ENCODE results near the gene WDR91. TPM values are rescaled to one million over a fixed set of nuclear protein-coding genes. Genes with fewer than 3 reads are reported as not detected.

The WDR91 gene
- total and polyA plus RNA-seq, 2 donors (not counting 1 experiment from before 2014, with no cell fraction given): 6.0 to 27.4 TPM

DNA sequence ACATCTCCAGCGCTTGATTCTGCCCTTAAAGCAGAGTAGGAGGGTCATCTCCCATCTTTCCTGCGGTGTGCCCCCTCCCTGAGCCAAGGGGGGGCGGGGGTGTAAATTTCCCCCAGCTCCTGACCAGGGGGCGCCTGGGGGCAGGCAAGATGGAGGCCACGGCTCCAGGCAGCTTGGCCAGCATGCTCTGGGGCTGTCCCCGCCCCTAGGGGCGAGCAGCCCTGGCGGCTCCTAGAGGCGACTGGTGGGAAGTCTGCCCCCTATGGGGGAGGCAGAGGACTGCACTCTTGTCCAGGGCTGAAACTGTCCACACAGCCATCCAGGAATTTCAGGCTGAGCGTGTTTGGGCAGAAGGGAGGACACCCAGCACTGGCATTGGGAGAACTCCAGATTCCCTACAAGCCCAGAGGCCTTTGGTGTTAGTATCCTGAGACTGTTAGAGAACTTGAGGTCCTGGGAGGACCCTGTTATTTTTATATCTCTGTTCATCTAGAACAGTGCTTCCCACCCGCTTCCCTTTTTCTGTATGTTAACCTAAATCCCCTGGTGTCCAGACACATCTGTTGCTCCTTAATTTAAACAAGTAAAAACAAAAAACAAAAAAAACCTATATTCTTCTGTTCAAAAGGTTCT, 26.9 kb upstream of the WDR91 start:
- Histone ChIP-seq H3K4me2 (ENCODE audit: extremely low read depth, insufficient read depth, low read length) (no peak overlapping the region), H4K20me1 (ENCODE audit: control insufficient read depth, extremely low read depth, insufficient read depth, low read length) (no peaks in the 10 kb centered on the region), H3K4me3 (replicated peaks in 1 of 4; ENCODE audit: control extremely low read depth in 1 of 4, insufficient read depth in 1 of 4, low read depth in 3 of 4, low read length in 4 of 4) (no peak overlapping the region), H3K27ac (ENCODE audit: insufficient read depth, low read length) (no peak overlapping the region), H3K36me3 (ENCODE audit: control insufficient read depth, insufficient read depth, low read length) (no peaks in the 10 kb centered on the region), H3K27me3 (ENCODE audit: control insufficient read depth, insufficient read depth, low read length) (peaks cover 10% of the 10 kb centered on the region), H3K79me2 (ENCODE audit: control insufficient read depth, insufficient read depth, low read length) (no peaks in the 10 kb centered on the region), H3K9me3 (ENCODE audit: control insufficient read depth, insufficient read depth, low read depth, low read length) (no peaks in the 10 kb centered on the region), H2AFZ (ENCODE audit: low read length) (no peak overlapping the region), H3K9ac (ENCODE audit: insufficient read depth, low read length) (no peak overlapping the region), H3K4me1 (ENCODE audit: control insufficient read depth, extremely low read depth, insufficient read depth, low read length) (no peaks in the 10 kb centered on the region)
- DNase-seq (ENCODE audit: low read depth in 2 of 2): no peak
- TF ChIP-seq, protein P1, sequence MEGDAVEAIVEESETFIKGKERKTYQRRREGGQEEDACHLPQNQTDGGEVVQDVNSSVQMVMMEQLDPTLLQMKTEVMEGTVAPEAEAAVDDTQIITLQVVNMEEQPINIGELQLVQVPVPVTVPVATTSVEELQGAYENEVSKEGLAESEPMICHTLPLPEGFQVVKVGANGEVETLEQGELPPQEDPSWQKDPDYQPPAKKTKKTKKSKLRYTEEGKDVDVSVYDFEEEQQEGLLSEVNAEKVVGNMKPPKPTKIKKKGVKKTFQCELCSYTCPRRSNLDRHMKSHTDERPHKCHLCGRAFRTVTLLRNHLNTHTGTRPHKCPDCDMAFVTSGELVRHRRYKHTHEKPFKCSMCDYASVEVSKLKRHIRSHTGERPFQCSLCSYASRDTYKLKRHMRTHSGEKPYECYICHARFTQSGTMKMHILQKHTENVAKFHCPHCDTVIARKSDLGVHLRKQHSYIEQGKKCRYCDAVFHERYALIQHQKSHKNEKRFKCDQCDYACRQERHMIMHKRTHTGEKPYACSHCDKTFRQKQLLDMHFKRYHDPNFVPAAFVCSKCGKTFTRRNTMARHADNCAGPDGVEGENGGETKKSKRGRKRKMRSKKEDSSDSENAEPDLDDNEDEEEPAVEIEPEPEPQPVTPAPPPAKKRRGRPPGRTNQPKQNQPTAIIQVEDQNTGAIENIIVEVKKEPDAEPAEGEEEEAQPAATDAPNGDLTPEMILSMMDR (conservative IDR thresholded peaks at IDR 0.05 in 1 of 2, IDR thresholded peaks at IDR 0.05 in 1 of 2; ENCODE audit: low read depth in 1 of 2, low read length in 2 of 2): peak; percentile 35 to 36
- TF ChIP-seq EZH2 (IDR thresholded peaks at IDR 0.05; ENCODE audit: low read length, missing control alignments): no peak

DNA sequence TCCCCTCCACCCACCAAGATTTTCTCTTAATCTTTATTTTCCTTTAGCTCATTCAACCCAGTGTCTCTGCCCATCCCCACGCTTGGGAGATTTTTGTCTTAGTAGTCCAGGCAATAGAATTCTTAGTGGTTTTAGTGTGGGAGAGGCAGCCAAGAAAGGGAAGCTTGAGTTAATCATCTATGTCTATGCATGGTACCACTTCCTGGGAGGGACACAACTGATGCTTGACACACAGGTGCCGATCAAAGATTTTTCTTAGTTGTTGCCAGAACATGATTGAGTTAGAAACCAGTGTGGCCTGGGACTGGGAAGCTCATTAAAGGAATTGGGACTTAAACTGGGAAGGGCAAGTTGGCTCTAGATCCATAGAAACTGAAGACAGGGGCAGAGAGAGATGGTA, 25.4 kb upstream of the WDR91 start:
- H3K27ac ChIP-seq (ENCODE audit: insufficient read depth, low read length): no peak overlapping the region
- peak in 1 of 2 donors; percentile 39 for DNase-seq (ENCODE audit: low read depth in 2 of 2)
- peaks cover 5% of the 10 kb centered on the region for H3K27me3 ChIP-seq (ENCODE audit: control insufficient read depth, insufficient read depth, low read length)
- no peak overlapping the region for H3K4me2 ChIP-seq (ENCODE audit: extremely low read depth, insufficient read depth, low read length)
- H3K4me1 ChIP-seq (ENCODE audit: control insufficient read depth, extremely low read depth, insufficient read depth, low read length): no peaks in the 10 kb centered on the region
- no peaks in the 10 kb centered on the region for H3K36me3 ChIP-seq (ENCODE audit: control insufficient read depth, insufficient read depth, low read length)
- no peak overlapping the region for H2AFZ ChIP-seq (ENCODE audit: low read length)
- H3K9ac ChIP-seq (ENCODE audit: insufficient read depth, low read length): no peak overlapping the region
- no peaks in the 10 kb centered on the region for H3K79me2 ChIP-seq (ENCODE audit: control insufficient read depth, insufficient read depth, low read length)
- TF ChIP-seq, protein P1 (conservative IDR thresholded peaks at IDR 0.05 in 1 of 2, IDR thresholded peaks at IDR 0.05 in 1 of 2; ENCODE audit: low read depth in 1 of 2, low read length in 2 of 2): no peak
- no peak for TF ChIP-seq EZH2 (IDR thresholded peaks at IDR 0.05; ENCODE audit: low read length, missing control alignments)
- no peaks in the 10 kb centered on the region for H4K20me1 ChIP-seq (ENCODE audit: control insufficient read depth, extremely low read depth, insufficient read depth, low read length)
- no peaks in the 10 kb centered on the region for H3K9me3 ChIP-seq (ENCODE audit: control insufficient read depth, insufficient read depth, low read depth, low read length)
- no peak overlapping the region for H3K4me3 ChIP-seq (replicated peaks in 1 of 4; ENCODE audit: control extremely low read depth in 1 of 4, insufficient read depth in 1 of 4, low read depth in 3 of 4, low read length in 4 of 4)

DNA sequence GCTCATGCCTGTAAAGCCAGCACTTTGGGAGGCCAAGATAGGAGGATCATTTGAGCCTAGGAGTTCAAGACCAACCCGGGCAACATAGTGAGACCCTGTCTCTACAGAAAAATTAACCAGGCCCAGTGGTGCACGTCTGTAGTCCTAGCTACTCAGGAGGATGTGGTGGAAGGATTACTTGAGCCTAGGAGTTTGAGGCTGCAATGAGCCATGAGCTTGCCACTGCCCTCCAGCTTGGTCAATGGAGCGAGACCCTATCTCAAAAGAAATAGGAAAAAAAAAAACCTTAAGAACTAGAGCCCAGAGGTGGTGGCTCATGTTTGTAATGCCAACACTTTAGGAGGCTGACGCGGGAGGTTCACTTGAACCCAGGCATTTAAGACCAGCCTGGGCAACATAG, 24.5 kb upstream of the WDR91 start:
- Histone ChIP-seq H3K79me2 (ENCODE audit: control insufficient read depth, insufficient read depth, low read length) (no peaks in the 10 kb centered on the region), H3K4me1 (ENCODE audit: control insufficient read depth, extremely low read depth, insufficient read depth, low read length) (no peaks in the 10 kb centered on the region), H3K27me3 (ENCODE audit: control insufficient read depth, insufficient read depth, low read length) (peaks cover 3% of the 10 kb centered on the region), H3K4me3 (replicated peaks in 1 of 4; ENCODE audit: control extremely low read depth in 1 of 4, insufficient read depth in 1 of 4, low read depth in 3 of 4, low read length in 4 of 4) (no peak overlapping the region), H2AFZ (ENCODE audit: low read length) (no peak overlapping the region), H3K9ac (ENCODE audit: insufficient read depth, low read length) (no peak overlapping the region), H3K27ac (ENCODE audit: insufficient read depth, low read length) (no peak overlapping the region), H4K20me1 (ENCODE audit: control insufficient read depth, extremely low read depth, insufficient read depth, low read length) (no peaks in the 10 kb centered on the region), H3K9me3 (ENCODE audit: control insufficient read depth, insufficient read depth, low read depth, low read length) (no peaks in the 10 kb centered on the region), H3K36me3 (ENCODE audit: control insufficient read depth, insufficient read depth, low read length) (no peaks in the 10 kb centered on the region), H3K4me2 (ENCODE audit: extremely low read depth, insufficient read depth, low read length) (no peak overlapping the region)
- no peak for DNase-seq (ENCODE audit: low read depth in 2 of 2)
- TF ChIP-seq EZH2 (IDR thresholded peaks at IDR 0.05; ENCODE audit: low read length, missing control alignments): no peak
